CD4-positive, alpha-beta T cell (primary cell): Measurements from ENCODE around the gene LYL1. TPM values are rescaled to one million over a fixed set of nuclear protein-coding genes. Genes with fewer than 3 reads are reported as not detected.

Source experiments
- ATAC-seq: fragments of 200-7000 bp; cut with Tn5 transposase; one replicate; pipeline ENCODE4 v1.10.0; 2022; ENCODE audit warnings: mild to moderate bottlenecking; ENCODE audit not compliant: poor library complexity
- CTCF ChIA-PET: fragments of 350-600 bp; sonication (Branson Sonifier 250); formaldehyde crosslinking; loops from one replicate; lab custom pipeline; 2021; ENCODE audit warnings: antibody characterized with exemption, inconsistent platforms; lab: Charles Lee
- POLR2A ChIA-PET: fragments of 350-600 bp; sonication (Branson Sonifier 250); formaldehyde crosslinking; loops from one replicate; lab custom pipeline; 2021; ENCODE audit warnings: antibody characterized with exemption, inconsistent platforms; lab: Charles Lee
- DNase-seq, 14 experiments: peaks; one replicate each; pipeline ENCODE4 v3.0.0-alpha.2; 2013 to 2020; ENCODE audit warnings: mixed read lengths in 2 of 14
- H3K27ac ChIP-seq, 2 donors: one replicate each; pipeline versions ENCODE4 v1.5.1 to v1.7.0; 2013; ENCODE audit warnings: low read length in 2 of 2, low read depth in 1 of 2, mild to moderate bottlenecking in 1 of 2
- H3K27me3 ChIP-seq, 2 experiments: 1 replicate in 1 of 2; 2 replicates in 1 of 2; pipeline versions ENCODE4 v1.6.1 to v1.7.0; 2013; ENCODE audit warnings: low read length in 2 of 2, control low read depth in 1 of 2, mild to moderate bottlenecking in 1 of 2, moderate library complexity in 1 of 2; ENCODE audit not compliant: insufficient read depth in 2 of 2, control insufficient read depth in 1 of 2
- H3K36me3 ChIP-seq: one replicate; pipeline ENCODE4 v1.6.1; 2013; ENCODE audit warnings: low read length, control low read depth; ENCODE audit not compliant: insufficient read depth
- H3K4me1 ChIP-seq: one replicate; pipeline ENCODE4 v1.6.1; 2013; ENCODE audit warnings: low read length, control low read depth; ENCODE audit not compliant: insufficient read depth
- H3K4me3 ChIP-seq: one replicate; pipeline ENCODE4 v1.5.1; 2013; ENCODE audit warnings: mild to moderate bottlenecking, low read length, moderate library complexity
- H3K9me3 ChIP-seq, 2 experiments: 1 replicate in 1 of 2; 2 replicates in 1 of 2; pipeline versions ENCODE4 v1.6.1 to v1.7.0; 2013; ENCODE audit warnings: low read length in 2 of 2, mild to moderate bottlenecking in 2 of 2, control low read depth in 1 of 2, moderate library complexity in 1 of 2; ENCODE audit not compliant: control insufficient read depth in 1 of 2, insufficient read depth in 1 of 2
- H3K27ac Mint-ChIP-seq: one replicate; pipeline ENCODE4 v1.8.0; 2020; ENCODE audit warnings: mixed read lengths
- H3K27me3 Mint-ChIP-seq: one replicate; pipeline ENCODE4 v1.8.0; 2021; ENCODE audit warnings: mixed read lengths
- H3K36me3 Mint-ChIP-seq: one replicate; pipeline ENCODE4 v1.8.0; 2021; ENCODE audit warnings: low read depth, mixed read lengths
- H3K4me1 Mint-ChIP-seq: one replicate; pipeline ENCODE4 v1.8.0; 2021; ENCODE audit warnings: low read depth, mixed read lengths
- H3K4me3 Mint-ChIP-seq: one replicate; pipeline ENCODE4 v1.8.0; 2020; ENCODE audit warnings: mild to moderate bottlenecking, mixed read lengths
- H3K9me3 Mint-ChIP-seq: one replicate; pipeline ENCODE4 v1.8.0; 2020; ENCODE audit warnings: mixed read lengths
- intact Hi-C, 2 experiments: fragments of 100-400 bp; cut with DNase I in 1 of 2; cut with micrococcal nuclease in 1 of 2; formaldehyde crosslinking; loops; one replicate each; pipeline versions ENCODE4 v1.15.1 to v1.9.0; 2023 to 2025; cut with DNase I, micrococcal nuclease
- total RNA-seq, 174 experiments: library from RNA in 2 of 174; stranded (reverse) in 2 of 174; gene quantifications; one replicate each; pipeline ENCODE4 v1.2.3 and lab custom pipeline; 2021 to 2026
- TF ChIP-seq, protein P1 (sequence below): fragments of 200-600 bp; IDR thresholded peaks from one replicate; pipeline ENCODE4 v1.8.0; 2022; ENCODE audit warnings: antibody characterized with exemption, mild to moderate bottlenecking

LYL1 gene
- total RNA-seq, 2 experiments from 2014 or later, result 1.9 to 2.1 TPM

DNA sequence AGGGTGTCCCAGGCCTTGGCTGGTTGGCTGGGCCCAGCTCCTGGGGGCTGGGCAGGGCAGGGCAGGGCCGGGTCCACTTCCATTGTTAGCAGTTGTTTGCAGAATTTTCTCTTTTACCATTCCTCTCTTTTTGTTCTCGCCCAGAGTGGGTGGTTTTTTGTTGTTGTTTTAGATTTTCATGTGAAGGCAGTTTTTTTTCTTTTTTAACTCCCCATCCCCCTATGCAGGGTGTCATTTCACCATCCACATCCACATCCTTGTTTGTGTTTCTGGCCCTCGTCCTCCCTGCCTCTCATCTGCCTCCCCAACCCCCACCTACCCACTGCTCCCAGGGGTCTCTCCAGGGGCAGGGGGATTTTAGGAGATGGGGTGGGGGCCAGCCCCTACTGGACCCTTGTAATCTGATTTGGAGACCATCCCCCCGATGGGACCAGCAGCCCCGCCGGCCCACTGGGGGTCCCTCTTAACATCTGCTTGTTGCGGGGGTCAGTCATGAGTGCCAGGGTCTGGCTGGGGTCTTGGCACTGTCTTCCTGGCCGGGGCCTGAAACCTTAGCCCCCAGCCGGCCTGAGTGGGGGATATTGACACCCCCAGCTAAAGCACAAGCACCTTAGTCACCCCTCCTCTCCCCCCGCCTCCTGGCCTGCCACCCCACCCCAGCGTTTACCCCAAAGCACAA, 37.1 kb upstream of the LYL1 start:
- TF ChIP-seq, protein P1, sequence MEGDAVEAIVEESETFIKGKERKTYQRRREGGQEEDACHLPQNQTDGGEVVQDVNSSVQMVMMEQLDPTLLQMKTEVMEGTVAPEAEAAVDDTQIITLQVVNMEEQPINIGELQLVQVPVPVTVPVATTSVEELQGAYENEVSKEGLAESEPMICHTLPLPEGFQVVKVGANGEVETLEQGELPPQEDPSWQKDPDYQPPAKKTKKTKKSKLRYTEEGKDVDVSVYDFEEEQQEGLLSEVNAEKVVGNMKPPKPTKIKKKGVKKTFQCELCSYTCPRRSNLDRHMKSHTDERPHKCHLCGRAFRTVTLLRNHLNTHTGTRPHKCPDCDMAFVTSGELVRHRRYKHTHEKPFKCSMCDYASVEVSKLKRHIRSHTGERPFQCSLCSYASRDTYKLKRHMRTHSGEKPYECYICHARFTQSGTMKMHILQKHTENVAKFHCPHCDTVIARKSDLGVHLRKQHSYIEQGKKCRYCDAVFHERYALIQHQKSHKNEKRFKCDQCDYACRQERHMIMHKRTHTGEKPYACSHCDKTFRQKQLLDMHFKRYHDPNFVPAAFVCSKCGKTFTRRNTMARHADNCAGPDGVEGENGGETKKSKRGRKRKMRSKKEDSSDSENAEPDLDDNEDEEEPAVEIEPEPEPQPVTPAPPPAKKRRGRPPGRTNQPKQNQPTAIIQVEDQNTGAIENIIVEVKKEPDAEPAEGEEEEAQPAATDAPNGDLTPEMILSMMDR, result no peak
- peaks cover 50% of the 10 kb centered on the region for H3K36me3 ChIP-seq
- no peak for ATAC-seq
- no peaks in the 10 kb centered on the region for H3K27me3 ChIP-seq
- no peaks in the 10 kb centered on the region for H3K4me1 ChIP-seq
- no peaks in the 10 kb centered on the region for H3K9me3 ChIP-seq
- CTCF ChIA-PET, result no interaction called here
- no peak overlapping the region for H3K4me3 Mint-ChIP-seq
- H3K27ac ChIP-seq, result no peak overlapping the region
- no peak for DNase-seq
- H3K36me3 Mint-ChIP-seq, result peaks cover 27% of the 10 kb centered on the region
- H3K9me3 Mint-ChIP-seq, result no peaks in the 10 kb centered on the region
- no peak overlapping the region for H3K27ac Mint-ChIP-seq
- H3K4me3 ChIP-seq, result no peak overlapping the region
- POLR2A ChIA-PET, result no interaction called here
- no peaks in the 10 kb centered on the region for H3K4me1 Mint-ChIP-seq
- intact Hi-C loops, result no loop called here
- no peaks in the 10 kb centered on the region for H3K27me3 Mint-ChIP-seq

DNA sequence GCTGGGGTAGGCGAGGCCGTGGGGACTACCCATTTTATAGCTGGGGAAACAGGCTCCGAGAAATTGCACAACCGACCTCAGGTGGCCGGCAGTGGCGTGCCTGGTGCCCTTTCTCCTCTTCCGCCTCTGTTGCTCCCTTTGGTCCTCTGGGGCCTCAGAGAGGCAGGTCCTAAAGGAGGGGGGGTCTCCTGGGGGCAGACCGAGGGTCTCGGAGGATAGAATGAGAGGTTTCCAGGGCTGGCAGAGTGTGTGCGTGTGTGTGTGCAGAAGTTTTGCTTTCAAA, 36.2 kb upstream of the LYL1 start:
- DNase-seq (no peak), ATAC-seq (no peak)
- H3K27ac Mint-ChIP-seq, result no peak overlapping the region
- no peaks in the 10 kb centered on the region for H3K4me1 Mint-ChIP-seq
- Histone ChIP-seq H3K9me3 (no peaks in the 10 kb centered on the region), H3K36me3 (peaks cover 42% of the 10 kb centered on the region), H3K27me3 (no peaks in the 10 kb centered on the region), H3K4me3 (no peak overlapping the region), H3K27ac (no peak overlapping the region), H3K4me1 (no peaks in the 10 kb centered on the region)
- H3K36me3 Mint-ChIP-seq, result peaks cover 27% of the 10 kb centered on the region
- no peaks in the 10 kb centered on the region for H3K9me3 Mint-ChIP-seq
- TF ChIP-seq, protein P1, result no peak
- H3K27me3 Mint-ChIP-seq, result no peaks in the 10 kb centered on the region
- no peak overlapping the region for H3K4me3 Mint-ChIP-seq
- POLR2A ChIA-PET, result no interaction called here
- intact Hi-C loops, result no loop called here
- CTCF ChIA-PET, result no interaction called here

DNA sequence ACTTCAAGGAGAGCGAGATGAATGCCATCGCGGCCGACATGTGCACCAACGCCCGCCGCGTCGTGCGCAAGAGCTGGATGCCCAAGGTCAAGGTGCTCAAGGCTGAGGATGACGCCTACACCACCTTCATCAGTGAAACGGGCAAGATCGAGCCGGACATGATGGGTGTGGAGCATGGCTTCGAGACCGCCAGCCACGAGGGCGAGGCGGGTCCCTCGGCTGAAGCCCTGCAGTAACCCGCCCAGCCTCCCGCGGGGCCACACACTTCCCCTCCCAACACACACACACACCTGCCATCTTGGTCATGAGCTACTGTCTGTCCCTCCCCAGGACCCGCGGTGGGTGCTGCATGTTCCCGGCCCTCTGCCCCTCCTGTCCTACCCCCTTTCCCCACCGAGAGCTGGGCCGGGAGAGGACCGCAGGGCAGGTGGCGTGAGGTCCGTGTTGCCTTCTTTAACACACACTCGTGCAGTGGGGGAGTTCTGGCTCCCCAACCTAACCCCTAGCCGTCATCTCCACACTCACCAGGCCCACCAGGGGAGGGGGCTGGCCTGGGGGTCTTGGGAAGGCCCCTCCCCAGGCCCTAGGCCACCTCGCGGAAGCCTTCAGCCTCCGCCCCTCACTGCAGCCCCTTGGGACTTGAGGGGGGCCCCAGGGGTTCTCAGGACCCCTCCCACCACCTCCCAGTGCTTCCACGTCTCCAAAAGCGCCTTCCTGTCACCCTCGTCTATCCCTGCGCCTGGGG, 35.7 kb upstream of the LYL1 start:
- ChIA-PET POLR2A (no interaction called here), CTCF (no interaction called here)
- ATAC-seq, result no peak
- no peak for DNase-seq
- H3K4me3 Mint-ChIP-seq, result no peak overlapping the region
- H3K4me1 Mint-ChIP-seq, result peaks cover 4% of the 10 kb centered on the region
- no peaks in the 10 kb centered on the region for H3K27me3 Mint-ChIP-seq
- Histone ChIP-seq H3K4me3 (no peak overlapping the region), H3K27me3 (no peaks in the 10 kb centered on the region), H3K36me3 (peaks cover 42% of the 10 kb centered on the region), H3K27ac (no peak overlapping the region), H3K4me1 (peaks cover 2% of the 10 kb centered on the region), H3K9me3 (no peaks in the 10 kb centered on the region)
- intact Hi-C loops, result no loop called here
- TF ChIP-seq, protein P1, result no peak
- peaks cover 27% of the 10 kb centered on the region for H3K36me3 Mint-ChIP-seq
- no peaks in the 10 kb centered on the region for H3K9me3 Mint-ChIP-seq
- H3K27ac Mint-ChIP-seq, result no peak overlapping the region
